Measurements from ENCODE around the gene TNFRSF8.
A peak's percentile ranks its signal among the peaks of the same experiment; 100 is the strongest.
"Not testable (repeated sequence)": the region's sequence is repeated elsewhere in the genome, so short reads cannot be mapped to it uniquely, and the experiment has no call there.

The TNFRSF8 gene

DNA sequence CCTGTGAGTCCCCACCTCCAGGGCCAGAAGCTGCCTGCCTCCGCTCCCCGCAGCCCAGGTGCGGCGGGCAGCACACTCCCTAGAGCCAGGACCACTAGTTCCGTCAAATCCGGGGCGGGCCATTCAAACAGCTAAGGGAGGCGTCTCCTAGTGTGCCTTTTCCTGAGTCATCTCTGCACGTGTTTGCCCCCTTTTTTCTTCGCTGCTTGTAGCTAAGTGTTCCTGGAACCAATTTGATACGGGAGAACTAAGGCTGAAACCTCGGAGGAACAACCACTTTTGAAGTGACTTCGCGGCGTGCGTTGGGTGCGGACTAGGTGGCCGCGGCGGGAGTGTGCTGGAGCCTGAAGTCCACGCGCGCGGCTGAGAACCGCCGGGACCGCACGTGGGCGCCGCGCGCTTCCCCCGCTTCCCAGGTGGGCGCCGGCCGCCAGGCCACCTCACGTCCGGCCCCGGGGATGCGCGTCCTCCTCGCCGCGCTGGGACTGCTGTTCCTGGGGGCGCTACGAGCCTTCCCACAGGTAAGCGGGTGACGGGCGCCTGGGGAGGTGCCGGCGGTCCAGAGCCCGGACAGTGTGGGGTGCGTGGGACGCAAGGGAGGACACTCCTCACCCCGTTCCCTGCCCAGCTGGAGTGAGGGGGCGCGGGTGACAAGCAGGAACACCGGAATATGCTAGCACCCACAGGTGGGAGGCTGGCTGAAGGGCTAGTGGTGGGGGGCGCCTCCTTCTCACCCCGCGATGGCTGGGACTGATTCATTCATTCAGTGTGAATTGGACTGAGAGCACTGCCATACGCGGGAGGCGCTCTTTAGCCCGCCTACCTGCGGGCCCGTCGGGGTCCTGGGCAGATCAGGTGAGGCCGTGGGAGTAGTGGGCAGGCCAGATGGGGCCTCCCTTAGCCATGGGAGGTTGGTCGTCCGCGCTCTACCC lies at the start of gene TNFRSF8:
TNFRSF8 (plus strand) TSS at position 163 of the 932 bp plus-strand sequence; CDS start at position 459, 296 bp downstream.
- peak; percentile 48 for DNase-seq

DNA sequence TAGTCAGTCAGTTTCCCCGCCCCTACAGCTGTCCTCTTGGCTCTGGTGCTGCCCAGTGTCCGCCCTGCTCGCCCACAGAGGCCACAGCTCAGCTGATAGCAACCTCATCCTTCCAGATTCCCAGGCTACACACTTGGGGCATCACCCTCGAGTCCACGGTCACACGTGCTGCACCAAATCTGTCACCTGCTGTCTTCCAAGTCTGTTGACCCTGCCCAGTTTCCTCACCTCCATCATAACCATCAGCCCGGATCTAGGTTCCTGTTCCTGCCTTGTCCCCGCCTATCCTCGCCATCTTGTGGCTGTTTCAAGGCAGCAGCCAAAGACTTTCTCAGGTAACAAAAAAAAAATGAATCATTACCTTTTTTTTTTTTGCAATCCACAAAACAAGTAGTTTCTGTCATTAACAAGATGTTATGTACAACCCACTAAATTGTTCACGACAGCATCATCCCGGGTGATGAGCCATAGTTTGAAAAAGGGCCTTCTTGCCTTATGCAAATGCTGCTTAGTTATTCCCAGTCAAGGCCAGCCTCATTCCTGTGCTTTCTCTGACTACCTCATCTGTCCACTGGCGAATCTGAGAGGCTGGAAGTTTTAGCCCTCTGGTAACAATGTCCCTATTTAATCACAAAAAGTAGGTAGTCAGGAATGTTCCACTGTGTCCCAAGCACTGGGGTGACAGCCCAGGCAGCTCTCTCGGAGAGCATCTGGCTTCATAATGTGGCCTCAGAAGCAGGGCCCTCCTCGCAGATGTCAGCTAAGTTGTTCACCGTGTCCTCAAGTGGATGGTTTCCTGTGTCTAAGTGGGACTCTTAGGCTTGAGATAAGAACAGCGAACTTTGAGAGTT lies 48.7 kb upstream of the TNFRSF8 start:
- peak; percentile 48 for DNase-seq

DNA sequence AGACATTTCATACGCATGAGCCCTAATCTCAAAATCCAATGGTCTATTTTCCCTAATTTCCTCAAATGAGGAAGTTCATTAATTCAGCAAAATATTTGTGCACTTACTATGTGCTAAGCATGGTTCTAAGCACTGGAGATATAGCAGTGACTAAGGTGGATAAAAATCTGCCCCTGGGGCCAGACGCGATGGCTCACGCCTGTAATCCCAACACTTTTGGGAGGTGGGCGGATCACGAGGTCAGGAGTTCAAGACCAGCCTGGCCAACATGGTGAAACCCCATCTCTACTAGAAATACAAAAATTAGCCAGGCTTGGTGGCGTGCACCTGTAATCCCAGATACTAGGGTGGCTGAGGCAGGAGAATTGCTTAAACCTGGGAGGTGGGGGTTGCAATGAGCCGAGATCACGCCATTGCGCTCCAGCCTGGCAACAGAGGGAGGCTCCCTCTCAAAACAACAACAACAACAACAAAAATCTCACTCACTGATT lies 48.1 kb upstream of the TNFRSF8 start:
- DNase-seq, result no peak

DNA sequence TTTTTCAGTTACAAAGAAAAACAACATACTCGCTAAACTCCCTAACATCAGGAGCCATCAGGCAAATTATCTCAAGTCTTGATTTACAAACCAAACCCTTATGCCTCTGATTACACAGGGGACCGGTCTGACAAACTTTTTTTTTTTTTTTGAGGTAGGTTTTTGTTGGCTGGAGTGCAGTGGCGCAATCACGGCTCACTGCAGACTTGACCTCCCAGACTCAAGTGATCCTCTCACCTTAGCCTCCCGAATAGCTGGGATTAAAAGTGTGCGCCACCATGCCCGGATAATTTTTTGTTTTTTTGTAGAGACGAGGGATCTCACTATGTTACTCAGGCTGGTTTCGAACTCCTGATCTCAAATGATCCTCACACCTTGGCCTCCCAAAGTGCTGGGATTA lies 47.6 kb upstream of the TNFRSF8 start:
- no peak for DNase-seq

DNA sequence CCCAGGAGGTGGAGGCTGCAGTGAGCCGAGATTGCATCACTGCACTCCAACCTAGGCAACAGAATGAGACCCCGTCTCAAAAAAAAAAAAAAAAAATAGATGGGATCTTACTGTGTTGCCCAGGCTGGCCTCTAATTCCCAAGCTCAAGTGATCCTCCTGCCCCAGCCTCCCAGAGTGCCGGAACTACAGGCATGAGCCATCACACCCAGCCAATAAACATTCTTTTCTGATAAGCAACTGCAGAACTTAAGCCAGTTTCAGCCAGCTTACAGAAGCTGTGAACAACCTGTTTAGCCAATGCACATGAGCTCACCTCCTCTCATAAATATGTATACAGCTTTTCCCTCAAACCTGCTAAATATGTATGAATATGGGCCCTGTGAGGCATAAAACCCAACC lies 46.9 kb upstream of the TNFRSF8 start:
- DNase-seq, result no peak

DNA sequence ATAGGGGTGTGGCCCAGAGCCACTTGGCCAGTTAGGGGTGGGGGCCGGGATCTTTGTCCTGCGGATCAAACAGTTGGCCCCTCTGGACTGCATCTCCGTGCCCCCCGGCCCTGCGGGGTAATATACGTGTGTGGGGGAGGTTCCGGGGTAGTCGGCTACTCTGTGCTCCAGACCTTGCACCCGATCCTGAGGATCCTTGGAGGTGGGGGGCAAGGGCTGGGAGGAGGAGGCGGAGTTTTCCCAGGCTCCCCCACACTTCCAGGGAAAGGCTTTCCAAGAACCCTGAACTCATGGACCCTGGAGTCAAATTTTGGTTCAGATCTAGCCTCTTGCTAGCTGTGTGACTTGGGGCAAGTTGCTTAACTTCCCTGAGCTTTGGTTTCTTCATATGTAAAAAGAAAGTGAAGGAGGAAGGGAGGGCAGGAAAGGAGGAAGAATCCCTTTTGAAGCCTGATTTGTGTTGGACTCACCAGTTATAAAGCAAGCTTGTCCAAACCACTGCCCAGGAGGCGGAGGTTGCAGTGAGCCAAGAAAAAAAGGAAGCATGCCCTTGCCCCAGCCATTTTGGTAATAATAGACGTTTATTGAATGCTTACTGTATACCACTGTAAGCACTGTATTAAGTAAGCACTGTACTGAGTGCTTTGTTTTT lies 43.1 kb upstream of the TNFRSF8 start:
- peak; percentile 55 for DNase-seq

DNA sequence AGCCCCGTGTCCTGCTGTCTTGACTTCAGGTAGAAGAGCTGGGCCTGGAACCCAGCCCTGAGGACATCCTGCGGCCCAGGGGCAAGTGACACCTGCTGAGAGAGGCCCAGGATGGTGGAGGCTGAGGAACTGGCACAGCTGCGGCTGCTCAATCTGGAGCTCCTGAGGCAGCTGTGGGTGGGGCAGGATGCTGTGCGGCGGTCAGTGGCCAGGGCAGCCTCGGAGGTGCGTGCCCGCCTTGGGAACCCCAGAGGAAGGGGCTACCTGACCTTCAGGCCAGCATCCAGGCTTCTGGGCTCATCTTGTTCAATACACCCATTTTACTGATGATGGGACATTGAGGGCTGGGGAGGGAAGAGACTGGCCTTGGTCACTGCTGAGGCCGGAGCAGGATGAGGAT lies 41.5 kb upstream of the TNFRSF8 start:
- no peak for DNase-seq

DNA sequence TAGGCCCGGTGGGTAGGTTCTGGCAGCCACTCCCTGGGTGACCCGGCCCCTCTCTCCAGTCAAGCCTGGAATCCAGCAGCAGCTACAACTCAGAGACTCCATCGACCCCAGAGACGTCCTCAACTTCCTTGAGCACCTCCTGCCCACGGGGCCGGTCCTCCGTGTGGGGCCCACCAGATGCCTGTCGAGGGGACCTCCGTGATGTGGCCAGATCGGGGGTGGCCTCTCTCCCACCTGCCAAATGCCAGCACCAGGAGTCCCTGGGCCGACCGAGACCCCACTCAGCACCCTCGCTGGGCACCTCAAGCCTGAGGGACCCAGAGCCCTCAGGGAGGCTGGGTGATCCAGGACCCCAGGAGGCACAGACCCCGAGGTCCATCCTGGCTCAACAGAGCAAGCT lies 41.1 kb upstream of the TNFRSF8 start:
- DNase-seq, result no peak

DNA sequence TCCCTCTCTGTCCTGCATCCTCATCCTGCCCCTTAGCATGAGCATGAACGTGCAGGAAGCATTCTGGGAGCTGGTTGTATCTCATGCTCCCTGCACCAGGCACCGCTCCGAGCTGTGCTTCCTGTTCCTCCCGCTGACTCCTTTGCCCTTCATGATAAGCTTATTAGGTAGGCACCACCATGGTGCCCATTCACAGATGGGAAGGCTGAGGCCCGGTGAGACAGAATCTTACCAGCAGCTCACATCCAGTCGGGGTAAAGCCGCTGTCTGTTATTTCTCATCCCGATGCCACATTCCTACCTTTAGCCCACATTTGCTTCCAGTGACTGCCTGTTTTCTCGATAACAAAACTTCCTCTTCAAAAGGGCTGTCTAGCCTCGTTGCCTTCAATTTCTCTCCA lies 36.5 kb upstream of the TNFRSF8 start:
- no peak for DNase-seq

DNA sequence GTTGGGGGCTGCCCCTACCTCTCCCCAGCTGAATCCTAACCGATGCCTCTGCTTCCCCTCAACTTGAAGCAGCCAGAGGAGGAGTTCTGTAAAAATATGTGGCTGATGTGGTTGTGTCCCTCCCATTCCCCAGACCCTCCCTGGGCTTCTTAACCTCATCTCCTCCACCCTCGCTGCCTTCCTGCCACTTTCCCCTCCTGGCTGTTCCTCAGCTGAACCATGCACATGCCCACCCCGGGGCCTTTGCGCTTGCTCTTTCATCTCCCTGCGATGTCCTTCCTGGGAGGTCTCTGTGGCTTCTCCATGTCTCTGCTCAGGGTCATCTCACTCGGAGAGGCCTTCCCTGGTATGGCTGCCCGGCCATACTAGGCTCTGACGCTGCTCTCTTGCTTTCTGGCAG lies 34.9 kb upstream of the TNFRSF8 start:
- DNase-seq, result no peak

DNA sequence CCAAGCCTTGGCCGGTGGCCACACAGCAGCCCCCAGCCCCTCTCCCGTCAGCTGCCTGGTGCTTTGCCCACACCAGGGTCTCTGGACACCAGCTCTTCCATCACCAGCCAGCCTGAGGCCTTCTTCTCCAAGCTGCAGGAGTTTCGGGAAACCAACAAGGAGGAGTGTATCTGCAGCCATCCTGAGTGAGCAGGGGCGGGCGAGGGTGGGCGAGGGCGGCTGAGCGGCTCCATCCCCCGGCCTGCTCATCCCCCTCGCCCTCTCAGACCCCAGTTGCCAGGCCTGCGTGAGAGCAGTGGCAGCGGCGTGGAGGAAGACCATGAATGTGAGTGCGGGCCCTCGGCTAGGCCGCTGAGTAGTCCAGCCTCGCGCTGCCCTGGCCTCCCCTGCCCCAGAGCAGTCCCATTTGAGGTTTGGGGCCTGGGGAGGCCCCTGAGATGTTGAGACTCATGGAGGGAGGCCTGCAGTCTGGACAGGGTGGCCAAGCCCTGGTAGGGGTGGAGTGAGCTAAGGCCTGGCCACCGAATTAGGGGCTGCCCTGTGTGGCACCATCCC lies 34.1 kb upstream of the TNFRSF8 start:
- no peak for DNase-seq

DNA sequence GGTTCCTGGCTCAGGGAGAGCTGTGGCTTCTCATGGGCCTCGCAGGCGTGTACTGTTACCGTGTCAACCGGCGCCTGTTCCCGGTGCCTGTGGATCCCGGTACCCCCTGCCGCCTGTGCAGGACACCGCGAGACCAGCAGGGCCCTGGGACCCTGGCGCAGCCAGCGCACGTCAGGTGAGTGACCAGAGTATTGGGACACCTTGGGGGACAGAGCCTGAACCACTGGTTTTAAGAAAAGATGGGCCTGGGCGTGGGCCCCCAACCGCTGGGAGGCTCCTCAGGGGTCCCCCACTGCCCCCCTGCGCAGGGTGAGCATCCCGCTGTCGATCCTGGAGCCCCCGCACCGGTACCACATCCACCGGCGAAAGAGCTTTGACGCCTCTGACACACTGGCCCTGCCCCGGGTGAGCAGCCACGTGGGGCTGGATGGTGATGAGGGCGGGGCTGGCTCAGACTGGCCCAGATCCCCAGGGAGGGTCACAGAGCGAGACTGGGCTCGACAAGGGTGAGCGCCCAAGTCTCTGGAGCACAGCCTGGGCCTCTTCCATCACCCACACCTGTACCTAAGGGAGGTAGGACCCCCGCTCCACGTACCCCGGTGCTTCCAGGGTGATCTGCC lies 33.3 kb upstream of the TNFRSF8 start:
- DNase-seq, result no peak

DNA sequence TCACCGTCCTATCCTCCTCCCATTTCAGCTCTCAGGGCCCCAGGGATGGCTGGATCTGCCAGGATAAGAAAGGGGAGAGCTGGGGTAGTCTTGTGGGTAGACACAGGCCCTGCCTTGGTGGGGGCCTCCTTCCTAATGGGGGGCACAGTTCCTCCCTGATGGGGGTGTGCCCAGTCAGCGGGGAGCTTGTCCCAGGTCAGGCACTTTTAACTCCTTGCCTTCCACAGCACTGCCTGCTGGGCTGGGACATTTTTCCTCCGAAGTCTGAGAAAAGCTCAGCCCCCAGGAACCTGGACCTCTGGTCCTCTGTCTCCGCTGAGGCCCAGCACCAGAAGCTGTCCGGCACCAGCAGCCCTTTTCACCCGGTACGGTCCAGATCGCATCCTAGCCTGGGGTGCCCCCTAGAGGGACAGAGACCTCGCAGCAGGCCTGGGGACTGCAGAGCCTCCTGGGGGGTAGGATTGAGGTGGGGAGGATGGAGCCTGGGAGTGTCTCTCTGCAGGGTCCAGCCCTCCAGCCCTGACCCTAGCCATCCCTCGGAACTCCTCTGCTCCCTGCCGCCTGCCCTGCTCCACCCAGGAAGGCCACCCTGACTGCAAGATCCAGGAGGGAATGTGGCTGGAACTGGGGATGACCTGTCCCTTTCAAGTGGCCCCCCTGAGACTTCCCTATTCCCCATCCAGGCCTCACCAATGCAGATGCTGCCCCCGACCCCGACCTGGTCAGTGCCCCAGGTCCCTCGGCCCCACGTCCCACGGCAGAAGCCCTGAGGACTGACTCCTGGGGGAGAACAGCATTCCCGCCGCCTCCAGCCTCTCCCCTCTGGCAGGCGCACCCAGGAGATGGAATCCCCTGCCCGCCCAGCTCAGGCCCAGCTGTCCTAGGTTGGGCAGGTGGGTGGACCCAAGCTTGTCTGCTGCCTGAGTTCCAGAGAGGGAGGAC lies 31.8 kb upstream of the TNFRSF8 start:
- no peak for DNase-seq

DNA sequence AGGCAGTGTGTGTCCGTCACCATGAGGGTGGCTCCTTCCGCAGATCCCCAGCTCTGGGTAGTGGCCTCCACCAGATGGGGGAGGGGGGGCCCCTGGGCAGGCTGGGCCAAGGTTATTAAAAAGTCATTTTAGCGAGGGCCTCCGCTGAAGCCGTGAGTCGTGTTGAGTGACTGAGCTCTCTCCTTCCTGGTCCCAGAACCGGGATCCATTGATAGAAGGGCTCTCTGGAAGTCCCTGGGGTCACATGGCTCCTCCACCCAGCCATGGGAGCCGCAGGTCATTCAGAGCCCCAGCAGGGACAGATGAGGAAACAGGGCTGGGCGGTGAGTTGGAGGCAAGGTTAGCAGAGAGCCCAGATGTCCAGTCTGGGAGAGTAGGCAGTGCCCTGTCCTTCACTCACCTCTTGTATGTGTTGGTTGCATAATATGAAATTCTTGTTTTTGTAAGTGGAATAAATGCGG lies 30.9 kb upstream of the TNFRSF8 start:
- DNase-seq, result no peak

DNA sequence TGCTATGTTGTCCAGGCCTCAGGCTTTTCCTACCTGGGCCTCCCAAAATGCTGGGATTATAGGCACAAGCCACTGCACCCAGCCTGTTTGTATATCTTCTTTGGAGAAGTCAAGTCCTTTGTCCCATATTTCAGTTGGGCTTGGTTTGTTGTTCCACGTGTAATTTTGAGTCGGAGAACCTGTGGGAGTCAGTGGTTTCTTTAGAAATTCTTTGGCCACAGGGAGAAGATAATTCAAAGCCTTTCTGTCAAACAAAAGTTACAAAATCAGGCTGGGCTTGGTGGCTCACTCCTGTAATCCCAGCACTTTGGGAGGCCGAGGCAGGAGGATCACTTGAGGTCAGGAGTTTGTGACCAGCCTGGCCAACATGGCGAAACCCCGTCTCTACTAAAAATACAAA lies 29.7 kb upstream of the TNFRSF8 start:
- DNase-seq, result not testable (repeated sequence)

DNA sequence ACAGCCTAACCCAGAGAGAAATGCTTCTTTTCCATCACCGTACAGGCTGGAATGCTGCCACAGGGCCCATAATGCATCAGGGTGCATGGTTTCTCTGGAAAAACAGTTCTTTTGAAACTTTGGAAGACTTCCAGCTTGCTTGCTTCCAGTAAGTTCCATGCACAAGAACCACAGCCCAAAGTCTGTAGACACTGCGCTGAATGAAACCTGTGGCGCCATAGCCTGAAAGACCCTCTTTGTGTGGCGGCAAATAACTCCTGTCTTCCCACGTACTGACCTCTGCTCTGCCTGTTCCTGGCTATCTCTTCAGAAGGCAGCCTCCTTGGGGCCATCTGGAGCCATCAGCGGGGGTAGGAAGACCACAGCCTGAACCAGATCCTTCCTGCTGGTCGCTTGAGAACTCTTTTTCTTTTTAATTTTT lies 28.7 kb upstream of the TNFRSF8 start:
- DNase-seq, result peak; percentile 15

DNA sequence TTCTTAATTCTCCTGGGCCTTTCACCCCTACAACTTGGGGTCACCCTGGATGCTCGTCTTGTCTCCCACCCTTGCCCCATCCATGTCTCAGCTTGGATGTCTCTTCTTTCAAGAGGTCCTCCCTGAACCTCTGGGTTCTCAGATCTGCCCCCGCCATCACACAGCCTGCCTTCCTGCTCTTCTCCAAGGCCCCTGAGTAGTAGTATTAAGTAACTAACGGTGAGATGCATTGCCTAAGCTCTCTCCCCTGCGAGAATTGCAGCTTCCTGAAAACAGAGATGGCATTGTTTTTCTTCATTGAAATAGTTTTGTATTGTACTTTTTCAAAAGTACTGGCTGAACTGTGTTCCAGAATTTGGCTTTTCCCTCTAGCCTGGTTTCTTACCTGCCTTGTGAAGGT lies 27.8 kb upstream of the TNFRSF8 start:
- peak; percentile 71 for DNase-seq

DNA sequence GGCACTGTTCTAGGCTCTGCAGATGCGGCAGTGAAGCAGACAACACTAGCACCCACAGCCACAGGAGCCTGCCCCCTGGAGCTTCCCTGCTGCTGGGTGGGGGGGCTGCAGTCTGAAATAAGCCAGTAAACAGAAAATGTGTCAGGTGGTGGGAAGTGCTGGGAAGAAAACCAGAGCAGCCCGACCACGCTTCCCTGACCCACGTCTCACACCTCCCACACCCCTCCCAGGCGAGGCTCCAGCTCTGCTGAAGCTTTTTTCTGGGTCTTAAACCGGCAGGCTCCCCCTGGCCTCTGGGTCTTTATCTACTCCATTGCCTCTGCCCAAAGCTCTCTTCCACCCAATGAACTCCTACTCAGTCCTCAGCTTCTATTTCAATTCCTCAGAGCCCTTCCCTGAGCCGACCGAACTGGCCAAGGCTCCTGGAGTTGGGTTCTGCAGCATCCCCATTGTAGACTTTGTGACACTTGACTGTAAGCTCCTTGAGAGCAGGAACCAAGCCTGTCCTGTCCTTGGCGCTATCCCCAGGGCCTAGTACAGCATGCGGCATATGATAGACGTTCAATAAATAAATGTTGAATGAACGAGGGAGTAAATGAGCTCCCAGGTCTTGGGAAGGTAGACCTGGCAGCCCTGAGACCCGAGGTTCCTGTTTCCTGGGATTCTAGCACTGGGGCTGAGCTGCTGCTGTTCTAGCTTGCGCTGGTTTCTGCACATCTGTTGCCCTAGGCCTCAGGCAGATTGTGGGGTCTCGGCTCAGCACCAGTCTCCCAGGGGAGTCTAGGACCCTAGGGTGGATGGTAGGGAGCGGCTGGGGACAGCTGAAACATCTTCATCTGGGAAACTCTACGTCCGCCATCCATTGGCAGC lies 25.4 kb upstream of the TNFRSF8 start:
- DNase-seq, result no peak

DNA sequence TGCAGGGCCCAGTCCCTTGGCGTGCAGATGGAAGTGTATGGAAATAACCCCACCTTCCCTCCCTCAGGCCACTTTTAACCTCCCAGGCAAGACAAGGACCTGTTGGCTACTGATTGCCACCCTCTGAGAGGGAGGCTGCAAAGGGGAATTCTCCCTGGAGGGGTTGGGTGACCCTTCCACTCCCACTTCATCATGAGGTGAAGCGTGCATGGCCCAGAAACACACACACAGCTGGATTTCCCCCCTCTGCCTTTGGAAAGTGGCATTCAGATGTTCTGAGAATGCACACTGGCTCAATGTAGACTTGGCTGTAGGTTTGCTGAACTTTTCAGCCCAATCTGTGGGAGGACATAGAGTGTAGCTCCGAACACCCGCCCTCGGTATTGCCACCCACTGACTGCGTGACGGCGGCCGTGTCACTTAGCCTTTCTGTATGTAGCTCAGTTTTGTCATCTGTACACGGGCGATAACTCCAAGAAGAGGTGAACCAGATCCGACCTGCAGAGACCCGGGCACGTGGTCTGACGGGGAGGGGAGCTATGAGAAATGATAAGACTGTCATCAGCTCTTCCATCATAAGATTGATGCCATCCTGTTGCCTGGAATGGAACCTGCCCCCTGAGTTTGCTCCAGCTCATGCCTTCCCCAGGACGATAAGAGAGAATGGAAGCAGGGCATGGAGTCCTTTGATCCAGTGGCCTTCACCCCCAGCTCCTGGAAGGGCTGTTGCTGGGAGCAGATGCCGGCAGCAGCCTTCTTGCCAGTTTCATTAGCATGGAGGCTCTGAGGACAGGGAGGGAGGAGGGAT lies 24.5 kb upstream of the TNFRSF8 start:
- DNase-seq, result no peak
